WTC11 (cell line): ENCODE data around the gene SMAP2. TPM values are rescaled to one million over a fixed set of nuclear protein-coding genes. Genes with fewer than 3 reads are reported as not detected.

Experiments used
- ATAC-seq: fragments of 200-7000 bp; cut with Tn5 transposase; 2 replicates; pipeline ENCODE4 v1.10.0; 2021; ENCODE audit warnings: mild to moderate bottlenecking, moderate library complexity
- CTCF ChIA-PET: fragments of 300-600 bp; sonication (Branson Sonifier 250); formaldehyde crosslinking; loops from one replicate; lab custom pipeline; 2021; ENCODE audit warnings: antibody characterized with exemption; lab: Charles Lee
- POLR2A ChIA-PET: fragments of 350-600 bp; sonication (Branson Sonifier 250); formaldehyde crosslinking; loops from one replicate; lab custom pipeline; 2021; ENCODE audit warnings: antibody characterized with exemption; lab: Charles Lee
- DNase-seq: peaks from one replicate; pipeline ENCODE4 v3.0.0; 2021; ENCODE audit warnings: low spot score
- H3K27ac Mint-ChIP-seq: 2 replicates; pipeline ENCODE4 v1.8.0; 2021; ENCODE audit warnings: mixed read lengths
- H3K27me3 Mint-ChIP-seq: 2 replicates; pipeline ENCODE4 v1.8.0; 2021; ENCODE audit warnings: low read depth, mild to moderate bottlenecking, moderate library complexity, mixed read lengths
- H3K36me3 Mint-ChIP-seq: 2 replicates; pipeline ENCODE4 v1.8.0; 2021; ENCODE audit warnings: mixed read lengths
- H3K4me1 Mint-ChIP-seq: 2 replicates; pipeline ENCODE4 v1.8.0; 2022; ENCODE audit warnings: mixed read lengths
- H3K4me3 Mint-ChIP-seq: 2 replicates; pipeline ENCODE4 v1.8.0; 2021; ENCODE audit warnings: mild to moderate bottlenecking, moderate library complexity, mixed read lengths
- H3K9me3 Mint-ChIP-seq: 2 replicates; pipeline ENCODE4 v1.8.0; 2021; ENCODE audit warnings: mixed read lengths
- E2F5 ChIP-seq: sonication (generic); formaldehyde crosslinking; IDR thresholded peaks from 2 replicates; pipeline ENCODE4 v1.8.1; 2022; ENCODE audit warnings: mild to moderate bottlenecking, moderate library complexity, missing genetic modification reagents
- ETV6 ChIP-seq: sonication (generic); formaldehyde crosslinking; IDR thresholded peaks from 2 replicates; pipeline ENCODE4 v1.8.1; 2022; ENCODE audit warnings: mild to moderate bottlenecking, missing genetic modification reagents
- FOXJ3 ChIP-seq: sonication (generic); formaldehyde crosslinking; IDR thresholded peaks from 2 replicates; pipeline ENCODE4 v1.9.0; 2021; ENCODE audit warnings: missing genetic modification reagents, mild to moderate bottlenecking, borderline replicate concordance
- GTF2I ChIP-seq: fragments of 250-450 bp; sonication (Bioruptor Pico); conservative IDR thresholded peaks from 2 replicates; pipeline ENCODE4 v1.4.0; 2021; ENCODE audit warnings: mild to moderate bottlenecking
- JAZF1 ChIP-seq: fragments of 250-450 bp; sonication (Bioruptor Pico); IDR thresholded peaks from 2 replicates; pipeline ENCODE4 v1.9.0; 2021; ENCODE audit warnings: moderate library complexity, mild to moderate bottlenecking, inconsistent platforms
- JUN ChIP-seq: sonication (generic); formaldehyde crosslinking; IDR thresholded peaks from 2 replicates; pipeline ENCODE4 v1.8.0; 2023; ENCODE audit warnings: mild to moderate bottlenecking, missing genetic modification reagents
- NR2C2 ChIP-seq: sonication (generic); formaldehyde crosslinking; IDR thresholded peaks from 2 replicates; pipeline ENCODE4 v1.8.0; 2022; ENCODE audit warnings: mild to moderate bottlenecking, missing genetic modification reagents
- PRRX2 ChIP-seq: fragments of 250-450 bp; sonication (Bioruptor Pico); IDR thresholded peaks from 2 replicates; pipeline ENCODE4 v1.8.0; 2021; ENCODE audit warnings: mild to moderate bottlenecking
- RELA ChIP-seq: sonication (generic); formaldehyde crosslinking; IDR thresholded peaks from 2 replicates; pipeline ENCODE4 v1.8.1; 2022; ENCODE audit warnings: missing genetic modification reagents, mild to moderate bottlenecking, borderline replicate concordance
- TEAD4 ChIP-seq: sonication (generic); formaldehyde crosslinking; IDR thresholded peaks from 2 replicates; pipeline ENCODE4 v1.8.0; 2022; ENCODE audit warnings: mild to moderate bottlenecking, missing genetic modification reagents
- USF1 ChIP-seq: sonication (generic); formaldehyde crosslinking; IDR thresholded peaks from 2 replicates; pipeline ENCODE4 v1.8.0; 2022; ENCODE audit warnings: mild to moderate bottlenecking, missing genetic modification reagents
- ZMAT4 ChIP-seq: fragments of 250-450 bp; sonication (Bioruptor Pico); IDR thresholded peaks from 2 replicates; pipeline ENCODE4 v1.9.0; 2021; ENCODE audit warnings: mild to moderate bottlenecking
- ZNF121 ChIP-seq: sonication (generic); formaldehyde crosslinking; IDR thresholded peaks from 2 replicates; pipeline ENCODE4 v1.8.0; 2023; ENCODE audit warnings: missing genetic modification reagents
- ZNF138 ChIP-seq: sonication (generic); formaldehyde crosslinking; conservative IDR thresholded peaks from 2 replicates; pipeline ENCODE4 v1.8.1; 2022; ENCODE audit warnings: mild to moderate bottlenecking, moderate library complexity, missing genetic modification reagents
- ZNF219 ChIP-seq: sonication (generic); formaldehyde crosslinking; IDR thresholded peaks from 2 replicates; pipeline ENCODE4 v1.8.0; 2023; ENCODE audit warnings: missing genetic modification reagents, mild to moderate bottlenecking, borderline replicate concordance
- ZNF317 ChIP-seq: sonication (generic); formaldehyde crosslinking; IDR thresholded peaks from 2 replicates; pipeline ENCODE4 v1.8.1; 2023; ENCODE audit warnings: low read depth, mild to moderate bottlenecking, moderate library complexity, missing genetic modification reagents, borderline replicate concordance
- ZNF396 ChIP-seq: fragments of 250-450 bp; sonication (Bioruptor Pico); IDR thresholded peaks from 2 replicates; pipeline ENCODE4 v1.8.0; 2021; ENCODE audit warnings: mild to moderate bottlenecking, moderate library complexity, borderline replicate concordance
- ZNF671 ChIP-seq: fragments of 250-450 bp; sonication (Bioruptor Pico); IDR thresholded peaks from 2 replicates; pipeline ENCODE4 v1.8.0; 2021; ENCODE audit warnings: mild to moderate bottlenecking
- total RNA-seq: library from RNA; stranded (reverse); gene quantifications from 3 replicates; pipeline ENCODE4 v1.2.3, GENCODE V29; 2021
- TF ChIP-seq, protein P1 (sequence below): fragments of 250-450 bp; sonication (Bioruptor Pico); IDR thresholded peaks from 2 replicates; pipeline ENCODE4 v1.8.0; 2021; ENCODE audit warnings: mild to moderate bottlenecking
- TF ChIP-seq, protein P2 (sequence below): fragments of 200-600 bp; IDR thresholded peaks from 2 replicates; pipeline ENCODE4 v1.8.0; 2022; ENCODE audit warnings: antibody characterized with exemption
- TF ChIP-seq, protein P3 (sequence below): sonication (generic); formaldehyde crosslinking; IDR thresholded peaks from 2 replicates; pipeline ENCODE4 v1.8.1; 2022; ENCODE audit warnings: mild to moderate bottlenecking, missing genetic modification reagents, moderate library complexity, borderline replicate concordance
- TF ChIP-seq, protein P4 (sequence below): sonication (generic); formaldehyde crosslinking; IDR thresholded peaks from 2 replicates; pipeline ENCODE4 v1.8.0; 2022; ENCODE audit warnings: missing genetic modification reagents

SMAP2 gene
- total RNA-seq, 1 experiment from 2014 or later, result 4.9 TPM

DNA sequence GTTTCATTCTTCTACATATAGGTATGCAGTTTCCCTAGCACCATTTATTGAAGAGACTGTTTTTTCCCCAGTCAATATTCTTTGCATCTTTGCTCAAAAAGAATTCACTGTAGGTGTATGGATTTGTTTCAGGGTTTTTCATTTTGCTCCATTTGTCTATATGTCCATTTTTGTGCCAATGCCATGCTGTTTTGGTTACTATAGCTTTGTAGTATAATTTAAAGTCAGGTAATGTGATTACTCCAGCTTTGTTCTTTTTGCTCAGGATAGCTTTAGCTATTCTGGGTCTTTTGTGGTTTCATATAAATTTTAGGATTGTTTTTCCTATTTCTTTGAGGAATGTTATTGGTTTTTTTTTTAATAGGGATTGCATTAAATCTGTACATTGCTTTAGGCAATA, 15.9 kb upstream of the SMAP2 start:
- no peak overlapping the region for H3K27ac Mint-ChIP-seq
- DNase-seq (no peak), ATAC-seq (no peak)
- no peak for TF ChIP-seq FOXJ3 (CRISPR knock-in tag)
- peak; percentile 53; the same call in 1 of the 2 replicates for TF ChIP-seq GTF2I
- TF ChIP-seq ZNF121 (CRISPR knock-in tag), result no peak
- H3K4me3 Mint-ChIP-seq, result no peak overlapping the region
- H3K9me3 Mint-ChIP-seq, result peaks cover 31% of the 10 kb centered on the region
- no peaks in the 10 kb centered on the region for H3K4me1 Mint-ChIP-seq
- H3K27me3 Mint-ChIP-seq, result peaks cover 16% of the 10 kb centered on the region
- peaks cover 3% of the 10 kb centered on the region; the same call in 1 of the 2 replicates for H3K36me3 Mint-ChIP-seq
- CTCF ChIA-PET, result interaction anchor here (1.3 kb wide), 1 partner anchor 19 kb away, joined by 3 read pairs; no protein-coding TSS in a partner anchor
- POLR2A ChIA-PET, result no interaction called here

DNA sequence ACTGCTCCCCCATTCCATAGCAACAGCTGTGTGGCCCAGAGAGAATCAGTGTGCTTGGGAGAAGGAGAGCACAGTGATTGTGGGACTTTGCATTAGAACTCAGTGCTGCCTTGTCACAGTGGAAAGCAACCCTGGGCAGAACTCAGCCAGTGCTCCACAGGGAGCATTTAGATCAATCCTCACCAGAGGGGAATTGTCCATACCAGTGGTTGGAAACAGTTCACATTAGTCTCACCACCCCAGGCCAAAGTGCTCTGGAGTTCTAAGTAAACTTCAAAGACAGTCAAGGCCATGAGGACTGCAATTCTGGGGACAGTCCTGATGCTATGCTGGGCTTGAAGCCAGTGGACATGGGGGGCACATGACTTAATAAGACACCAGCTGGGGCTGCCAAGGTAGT, 12.9 kb upstream of the SMAP2 start:
- TF ChIP-seq ZNF671 (CRISPR knock-in tag), result no peak
- TF ChIP-seq PRRX2 (CRISPR knock-in tag), result no peak
- TF ChIP-seq, protein P1, sequence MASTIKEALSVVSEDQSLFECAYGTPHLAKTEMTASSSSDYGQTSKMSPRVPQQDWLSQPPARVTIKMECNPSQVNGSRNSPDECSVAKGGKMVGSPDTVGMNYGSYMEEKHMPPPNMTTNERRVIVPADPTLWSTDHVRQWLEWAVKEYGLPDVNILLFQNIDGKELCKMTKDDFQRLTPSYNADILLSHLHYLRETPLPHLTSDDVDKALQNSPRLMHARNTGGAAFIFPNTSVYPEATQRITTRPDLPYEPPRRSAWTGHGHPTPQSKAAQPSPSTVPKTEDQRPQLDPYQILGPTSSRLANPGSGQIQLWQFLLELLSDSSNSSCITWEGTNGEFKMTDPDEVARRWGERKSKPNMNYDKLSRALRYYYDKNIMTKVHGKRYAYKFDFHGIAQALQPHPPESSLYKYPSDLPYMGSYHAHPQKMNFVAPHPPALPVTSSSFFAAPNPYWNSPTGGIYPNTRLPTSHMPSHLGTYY (CRISPR knock-in tag), result no peak
- no peak for TF ChIP-seq JAZF1
- TF ChIP-seq, protein P2, sequence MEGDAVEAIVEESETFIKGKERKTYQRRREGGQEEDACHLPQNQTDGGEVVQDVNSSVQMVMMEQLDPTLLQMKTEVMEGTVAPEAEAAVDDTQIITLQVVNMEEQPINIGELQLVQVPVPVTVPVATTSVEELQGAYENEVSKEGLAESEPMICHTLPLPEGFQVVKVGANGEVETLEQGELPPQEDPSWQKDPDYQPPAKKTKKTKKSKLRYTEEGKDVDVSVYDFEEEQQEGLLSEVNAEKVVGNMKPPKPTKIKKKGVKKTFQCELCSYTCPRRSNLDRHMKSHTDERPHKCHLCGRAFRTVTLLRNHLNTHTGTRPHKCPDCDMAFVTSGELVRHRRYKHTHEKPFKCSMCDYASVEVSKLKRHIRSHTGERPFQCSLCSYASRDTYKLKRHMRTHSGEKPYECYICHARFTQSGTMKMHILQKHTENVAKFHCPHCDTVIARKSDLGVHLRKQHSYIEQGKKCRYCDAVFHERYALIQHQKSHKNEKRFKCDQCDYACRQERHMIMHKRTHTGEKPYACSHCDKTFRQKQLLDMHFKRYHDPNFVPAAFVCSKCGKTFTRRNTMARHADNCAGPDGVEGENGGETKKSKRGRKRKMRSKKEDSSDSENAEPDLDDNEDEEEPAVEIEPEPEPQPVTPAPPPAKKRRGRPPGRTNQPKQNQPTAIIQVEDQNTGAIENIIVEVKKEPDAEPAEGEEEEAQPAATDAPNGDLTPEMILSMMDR, result no peak
- TF ChIP-seq ZNF396 (CRISPR knock-in tag), result no peak
- no peak for TF ChIP-seq TEAD4
- TF ChIP-seq ZMAT4 (CRISPR knock-in tag), result no peak
- TF ChIP-seq E2F5 (CRISPR knock-in tag), result no peak
- TF ChIP-seq, protein P3, sequence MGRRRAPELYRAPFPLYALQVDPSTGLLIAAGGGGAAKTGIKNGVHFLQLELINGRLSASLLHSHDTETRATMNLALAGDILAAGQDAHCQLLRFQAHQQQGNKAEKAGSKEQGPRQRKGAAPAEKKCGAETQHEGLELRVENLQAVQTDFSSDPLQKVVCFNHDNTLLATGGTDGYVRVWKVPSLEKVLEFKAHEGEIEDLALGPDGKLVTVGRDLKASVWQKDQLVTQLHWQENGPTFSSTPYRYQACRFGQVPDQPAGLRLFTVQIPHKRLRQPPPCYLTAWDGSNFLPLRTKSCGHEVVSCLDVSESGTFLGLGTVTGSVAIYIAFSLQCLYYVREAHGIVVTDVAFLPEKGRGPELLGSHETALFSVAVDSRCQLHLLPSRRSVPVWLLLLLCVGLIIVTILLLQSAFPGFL (CRISPR knock-in tag), result no peak
- no peak for TF ChIP-seq ZNF138 (CRISPR knock-in tag)
- no peak for TF ChIP-seq NR2C2 (CRISPR knock-in tag)
- TF ChIP-seq ZNF121 (CRISPR knock-in tag), result no peak
- TF ChIP-seq RELA, result no peak
- TF ChIP-seq USF1 (CRISPR knock-in tag), result no peak
- TF ChIP-seq, protein P4, sequence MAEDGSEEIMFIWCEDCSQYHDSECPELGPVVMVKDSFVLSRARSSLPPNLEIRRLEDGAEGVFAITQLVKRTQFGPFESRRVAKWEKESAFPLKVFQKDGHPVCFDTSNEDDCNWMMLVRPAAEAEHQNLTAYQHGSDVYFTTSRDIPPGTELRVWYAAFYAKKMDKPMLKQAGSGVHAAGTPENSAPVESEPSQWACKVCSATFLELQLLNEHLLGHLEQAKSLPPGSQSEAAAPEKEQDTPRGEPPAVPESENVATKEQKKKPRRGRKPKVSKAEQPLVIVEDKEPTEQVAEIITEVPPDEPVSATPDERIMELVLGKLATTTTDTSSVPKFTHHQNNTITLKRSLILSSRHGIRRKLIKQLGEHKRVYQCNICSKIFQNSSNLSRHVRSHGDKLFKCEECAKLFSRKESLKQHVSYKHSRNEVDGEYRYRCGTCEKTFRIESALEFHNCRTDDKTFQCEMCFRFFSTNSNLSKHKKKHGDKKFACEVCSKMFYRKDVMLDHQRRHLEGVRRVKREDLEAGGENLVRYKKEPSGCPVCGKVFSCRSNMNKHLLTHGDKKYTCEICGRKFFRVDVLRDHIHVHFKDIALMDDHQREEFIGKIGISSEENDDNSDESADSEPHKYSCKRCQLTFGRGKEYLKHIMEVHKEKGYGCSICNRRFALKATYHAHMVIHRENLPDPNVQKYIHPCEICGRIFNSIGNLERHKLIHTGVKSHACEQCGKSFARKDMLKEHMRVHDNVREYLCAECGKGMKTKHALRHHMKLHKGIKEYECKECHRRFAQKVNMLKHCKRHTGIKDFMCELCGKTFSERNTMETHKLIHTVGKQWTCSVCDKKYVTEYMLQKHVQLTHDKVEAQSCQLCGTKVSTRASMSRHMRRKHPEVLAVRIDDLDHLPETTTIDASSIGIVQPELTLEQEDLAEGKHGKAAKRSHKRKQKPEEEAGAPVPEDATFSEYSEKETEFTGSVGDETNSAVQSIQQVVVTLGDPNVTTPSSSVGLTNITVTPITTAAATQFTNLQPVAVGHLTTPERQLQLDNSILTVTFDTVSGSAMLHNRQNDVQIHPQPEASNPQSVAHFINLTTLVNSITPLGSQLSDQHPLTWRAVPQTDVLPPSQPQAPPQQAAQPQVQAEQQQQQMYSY, result no peak
- TF ChIP-seq ETV6 (CRISPR knock-in tag), result no peak
- TF ChIP-seq ZNF219 (CRISPR knock-in tag), result no peak
- TF ChIP-seq ZNF317 (CRISPR knock-in tag), result no peak
- no peak for TF ChIP-seq JUN (CRISPR knock-in tag)
- TF ChIP-seq, all 79 proteins: peak for 0
- Mint-ChIP-seq H3K36me3 (peaks cover 3% of the 10 kb centered on the region; the same call in 1 of the 2 replicates), H3K27ac (no peak overlapping the region), H3K4me1 (peaks cover 3% of the 10 kb centered on the region; the same call in 1 of the 2 replicates), H3K4me3 (no peak overlapping the region), H3K27me3 (peaks cover 22% of the 10 kb centered on the region), H3K9me3 (peaks cover 31% of the 10 kb centered on the region)
- ChIA-PET POLR2A (no interaction called here), CTCF (no interaction called here)
- no peak for ATAC-seq
- DNase-seq, result no peak
